GM23338 (cell line): ENCODE results near the gene DCAF16. TPM values are rescaled to one million over a fixed set of nuclear protein-coding genes. Genes with fewer than 3 reads are reported as not detected.

Experiments
- ATAC-seq: fragments of 200-7000 bp; cut with Tn5 transposase; 3 replicates; pipeline ENCODE4 v1.9.1; 2020
- DNase-seq: peaks from one replicate; pipeline ENCODE4 v3.0.0-alpha.2; 2015; ENCODE audit warnings: low spot score
- H2AFZ ChIP-seq: fragments of 200-600 bp; sonication (generic); 2 replicates; pipeline ENCODE4 v1.8.0; 2016; ENCODE audit warnings: antibody characterized with exemption, mild to moderate bottlenecking, moderate library complexity
- H3F3A ChIP-seq: fragments of 200-600 bp; sonication (generic); replicated peaks from 2 replicates; pipeline ENCODE4 v1.8.0; 2017; ENCODE audit warnings: antibody characterized with exemption, mixed run types, low read depth
- H3K27ac ChIP-seq: fragments of 200-600 bp; sonication (generic); 2 replicates; pipeline ENCODE4 v1.6.1; 2016; ENCODE audit warnings: low read depth
- H3K27me3 ChIP-seq: fragments of 200-600 bp; sonication (generic); 2 replicates; pipeline ENCODE4 v1.8.0; 2016; ENCODE audit warnings: mild to moderate bottlenecking, mixed run types, moderate library complexity; ENCODE audit not compliant: insufficient read depth
- H3K36me3 ChIP-seq: fragments of 200-600 bp; sonication (generic); 2 replicates; pipeline ENCODE4 v1.8.0; 2016; ENCODE audit warnings: mild to moderate bottlenecking; ENCODE audit not compliant: insufficient read depth
- H3K4me1 ChIP-seq: fragments of 200-600 bp; sonication (generic); 2 replicates; pipeline ENCODE4 v1.8.0; 2016; ENCODE audit warnings: mild to moderate bottlenecking, moderate library complexity; ENCODE audit not compliant: insufficient read depth
- H3K4me2 ChIP-seq: fragments of 200-600 bp; sonication (generic); 2 replicates; pipeline ENCODE4 v1.7.1; 2017; ENCODE audit warnings: mixed run types
- H3K4me3 ChIP-seq: fragments of 200-600 bp; sonication (generic); 2 replicates; pipeline ENCODE4 v1.6.1; 2016; ENCODE audit warnings: mixed run types
- H3K79me2 ChIP-seq: fragments of 200-600 bp; sonication (generic); replicated peaks from 2 replicates; pipeline ENCODE4 v1.8.0; 2017; ENCODE audit warnings: mild to moderate bottlenecking; ENCODE audit not compliant: insufficient read depth
- H3K9me2 ChIP-seq: fragments of 200-600 bp; sonication (generic); 2 replicates; pipeline ENCODE4 v1.8.0; 2017; ENCODE audit not compliant: insufficient read depth
- H4K20me1 ChIP-seq: fragments of 200-600 bp; sonication (generic); replicated peaks from 2 replicates; pipeline ENCODE4 v1.8.0; 2017; ENCODE audit warnings: mild to moderate bottlenecking; ENCODE audit not compliant: insufficient read depth
- H3K27ac Mint-ChIP-seq: 2 replicates; pipeline ENCODE4 v1.8.0; 2020; ENCODE audit warnings: inconsistent platforms, mild to moderate bottlenecking, moderate library complexity, mixed read lengths
- H3K27me3 Mint-ChIP-seq: 3 replicates; pipeline ENCODE4 v1.8.0; 2022; ENCODE audit warnings: low read depth, mild to moderate bottlenecking, moderate library complexity, mixed read lengths, inconsistent platforms; ENCODE audit not compliant: insufficient read depth, poor library complexity
- H3K36me3 Mint-ChIP-seq: 3 replicates; pipeline ENCODE4 v1.8.0; 2021; ENCODE audit warnings: low read depth, mild to moderate bottlenecking, inconsistent platforms, moderate library complexity, mixed read lengths
- H3K4me1 Mint-ChIP-seq: 3 replicates; pipeline ENCODE4 v1.8.0; 2020; ENCODE audit warnings: mild to moderate bottlenecking, inconsistent platforms, mixed read lengths
- H3K4me3 Mint-ChIP-seq: 3 replicates; pipeline ENCODE4 v1.8.0; 2021; ENCODE audit warnings: moderate library complexity, mild to moderate bottlenecking, inconsistent platforms, mixed read lengths
- H3K9me3 Mint-ChIP-seq: 3 replicates; pipeline ENCODE4 v1.8.0; 2020; ENCODE audit warnings: moderate library complexity, mild to moderate bottlenecking, inconsistent platforms, mixed read lengths
- CREB1 ChIP-seq: fragments of 250-450 bp; sonication (Bioruptor Pico); IDR thresholded peaks from 2 replicates; pipeline ENCODE4 v1.5.0; 2020; ENCODE audit warnings: low read depth, mild to moderate bottlenecking, moderate library complexity
- EZH2 ChIP-seq: fragments of 200-600 bp; sonication (generic); IDR thresholded peaks from one replicate; pipeline ENCODE4 v1.8.0; 2017; ENCODE audit warnings: antibody characterized with exemption, mild to moderate bottlenecking, low read depth; ENCODE audit not compliant: unreplicated experiment
- EZH2phosphoT487 ChIP-seq: fragments of 200-600 bp; sonication (generic); IDR thresholded peaks from one replicate; pipeline ENCODE4 v1.8.1; 2018; ENCODE audit warnings: antibody characterized with exemption; ENCODE audit not compliant: unreplicated experiment
- JUNB ChIP-seq: IDR thresholded peaks from one replicate; pipeline ENCODE4 v1.6.1; 2016; ENCODE audit warnings: antibody characterized with exemption; ENCODE audit not compliant: unreplicated experiment
- NANOG ChIP-seq: IDR thresholded peaks from 2 replicates; pipeline ENCODE4 v1.6.1; 2016; ENCODE audit warnings: antibody characterized with exemption, borderline replicate concordance
- POLR2AphosphoS5 ChIP-seq: IDR thresholded peaks from 2 replicates; pipeline ENCODE4 v1.6.1; 2016; ENCODE audit warnings: antibody characterized with exemption, low read depth
- STAT1 ChIP-seq: IDR thresholded peaks from one replicate; pipeline ENCODE4 v1.6.1; 2016; ENCODE audit warnings: antibody characterized with exemption; ENCODE audit not compliant: unreplicated experiment
- ZNF114 ChIP-seq: fragments of 250-450 bp; sonication (Bioruptor Pico); IDR thresholded peaks from 2 replicates; pipeline ENCODE4 v1.5.0; 2020; ENCODE audit warnings: mild to moderate bottlenecking, moderate library complexity
- ZNF331 ChIP-seq: fragments of 250-450 bp; sonication (Bioruptor Pico); IDR thresholded peaks from 2 replicates; pipeline ENCODE4 v1.5.0; 2020; ENCODE audit warnings: low read depth, mild to moderate bottlenecking, moderate library complexity
- long read RNA-seq: library from polyadenylated mRNA; unstranded; transcript quantifications from one replicate; pipeline ENCODE4 v2.0.0, GENCODE V29; 2020; ENCODE audit not compliant: unreplicated experiment
- polyA plus RNA-seq: library from polyadenylated mRNA; unstranded; fragments of >200 nt; fragmentation: Nextera tagmentation; extraction: Ambion mirVana; gene quantifications from 2 replicates; pipeline ENCODE4 v1.2.1, GENCODE V29; 2016
- total RNA-seq: library from RNA; depleted of rRNA; stranded (reverse); fragments of >200 nt; shearing (Covaris generic); gene quantifications from 2 replicates; pipeline ENCODE4 v1.2.3, GENCODE V29; 2014; rRNA removed
- TF ChIP-seq, protein P1 (sequence below): IDR thresholded peaks from 2 replicates; pipeline ENCODE4 v1.6.1; 2016; ENCODE audit warnings: antibody characterized with exemption
- TF ChIP-seq, protein P2 (sequence below), 2 experiments: fragments of 200-600 bp in 1 of 2; sonication (generic) in 1 of 2; conservative IDR thresholded peaks; 2 replicates each; pipeline versions ENCODE4 v1.5.1 to v1.6.1; 2016 to 2017; ENCODE audit warnings: antibody characterized with exemption in 2 of 2, low read depth in 2 of 2, mild to moderate bottlenecking in 2 of 2, moderate library complexity in 1 of 2

The DCAF16 gene
- total RNA-seq (42.8 and 46.3 TPM in 2 replicates), polyA plus RNA-seq (26.5 and 28.7 TPM in 2 replicates)
- long read RNA-seq, partial matches to known transcripts, result 1 of 6 reads
- long read RNA-seq, other reads (novel, unspliced or antisense), result 5 of 6 reads

GRCh38 chr4:17810260-17811077, at the start of gene DCAF16, which contains the start of gene NCAPG:
Gene DCAF16, minus strand, starts transcription at chr4:17810757. Its CDS starts 6,616 bp downstream, at chr4:17804141.
Gene NCAPG, plus strand, starts transcription at chr4:17810979. Its CDS starts 99 bp downstream, at chr4:17811078.
- Histone ChIP-seq H3K4me2 (peak within 1 kb of the TSS; percentile 92), H3K4me3 (peak within 1 kb of the TSS; percentile 89), H3K9me2 (no peaks in the 10 kb centered on the region), H4K20me1 (peaks cover 41% of the 10 kb centered on the region), H3K79me2 (peaks cover 91% of the 10 kb centered on the region), H3K27ac (peak within 1 kb of the TSS; percentile 82), H3K4me1 (peaks cover 28% of the 10 kb centered on the region), H2AFZ (peak within 1 kb of the TSS; percentile 5; the same call in 1 of the 2 replicates), H3K36me3 (peaks cover 20% of the 10 kb centered on the region; the same call in 1 of the 2 replicates), H3F3A (no peaks in the 10 kb centered on the region), H3K27me3 (no peaks in the 10 kb centered on the region)
- Mint-ChIP-seq H3K9me3 (no peaks in the 10 kb centered on the region), H3K4me1 (peaks cover 31% of the 10 kb centered on the region), H3K27ac (peak within 1 kb of the TSS; percentile 100), H3K36me3 (peaks cover 43% of the 10 kb centered on the region), H3K4me3 (peak within 1 kb of the TSS; percentile 100), H3K27me3 (no peaks in the 10 kb centered on the region)
- DNase-seq (peak; percentile 99), ATAC-seq (peak; percentile 93)
- TF ChIP-seq NANOG (no peak), EZH2 (no peak), CREB1 (peak; percentile 86), STAT1 (no peak), ZNF114 (CRISPR knock-in tag) (no peak), ZNF331 (CRISPR knock-in tag) (no peak), POLR2AphosphoS5 (peak; percentile 99)
- TF ChIP-seq, protein P1, sequence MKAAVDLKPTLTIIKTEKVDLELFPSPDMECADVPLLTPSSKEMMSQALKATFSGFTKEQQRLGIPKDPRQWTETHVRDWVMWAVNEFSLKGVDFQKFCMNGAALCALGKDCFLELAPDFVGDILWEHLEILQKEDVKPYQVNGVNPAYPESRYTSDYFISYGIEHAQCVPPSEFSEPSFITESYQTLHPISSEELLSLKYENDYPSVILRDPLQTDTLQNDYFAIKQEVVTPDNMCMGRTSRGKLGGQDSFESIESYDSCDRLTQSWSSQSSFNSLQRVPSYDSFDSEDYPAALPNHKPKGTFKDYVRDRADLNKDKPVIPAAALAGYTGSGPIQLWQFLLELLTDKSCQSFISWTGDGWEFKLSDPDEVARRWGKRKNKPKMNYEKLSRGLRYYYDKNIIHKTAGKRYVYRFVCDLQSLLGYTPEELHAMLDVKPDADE, result peak; percentile 49; the same call in 1 of the 2 replicates

DNA sequence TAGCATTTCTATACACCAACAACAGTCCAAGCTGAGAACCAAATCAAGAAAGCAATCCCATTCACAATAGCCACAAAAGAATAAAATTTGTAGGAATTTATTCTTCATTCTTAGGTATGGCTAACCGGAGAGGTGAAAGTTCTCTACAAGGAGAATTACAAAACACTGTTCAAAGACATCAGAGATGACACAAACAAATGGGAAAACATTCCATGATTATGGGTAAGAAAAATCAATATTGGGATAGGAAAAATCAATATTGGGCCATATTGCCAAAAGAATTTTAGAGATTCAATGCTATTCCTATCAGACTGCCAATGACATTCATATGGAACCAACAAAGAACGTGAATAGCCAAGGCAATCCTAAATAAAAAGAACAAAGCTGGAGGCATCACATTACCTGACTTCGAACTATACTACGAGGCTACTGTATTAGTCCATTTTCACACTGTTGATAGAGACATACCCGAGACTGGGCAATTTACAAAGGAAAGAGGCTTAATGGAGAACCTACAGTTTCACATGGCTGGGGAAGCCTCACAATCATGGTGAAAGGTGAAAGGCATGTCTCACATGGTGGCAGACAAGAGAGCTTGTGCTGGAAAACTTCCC, 49.3 kb upstream of the DCAF16 start:
- Mint-ChIP-seq H3K27me3 (no peaks in the 10 kb centered on the region), H3K36me3 (peaks cover 29% of the 10 kb centered on the region), H3K4me1 (no peaks in the 10 kb centered on the region), H3K9me3 (peaks cover 27% of the 10 kb centered on the region), H3K27ac (no peak overlapping the region), H3K4me3 (no peak overlapping the region)
- H3K79me2 ChIP-seq, result no peaks in the 10 kb centered on the region
- no peaks in the 10 kb centered on the region for H3K4me1 ChIP-seq
- no peak for ATAC-seq
- H3K4me3 ChIP-seq, result no peak overlapping the region
- no peaks in the 10 kb centered on the region for H3F3A ChIP-seq
- H3K36me3 ChIP-seq, result peaks cover 10% of the 10 kb centered on the region; the same call in 1 of the 2 replicates
- DNase-seq, result no peak
- peaks cover 6% of the 10 kb centered on the region; the same call in 1 of the 2 replicates for H3K9me2 ChIP-seq
- no peak overlapping the region for H2AFZ ChIP-seq
- H4K20me1 ChIP-seq, result no peaks in the 10 kb centered on the region
- H3K27me3 ChIP-seq, result no peaks in the 10 kb centered on the region
- H3K4me2 ChIP-seq, result no peak overlapping the region
- no peak overlapping the region for H3K27ac ChIP-seq
- TF ChIP-seq ZNF114 (CRISPR knock-in tag), result no peak
- TF ChIP-seq CREB1, result no peak
- TF ChIP-seq ZNF331 (CRISPR knock-in tag), result no peak
- TF ChIP-seq, protein P1, result no peak
- no peak for TF ChIP-seq JUNB
- no peak for TF ChIP-seq NANOG
- TF ChIP-seq, protein P2, sequence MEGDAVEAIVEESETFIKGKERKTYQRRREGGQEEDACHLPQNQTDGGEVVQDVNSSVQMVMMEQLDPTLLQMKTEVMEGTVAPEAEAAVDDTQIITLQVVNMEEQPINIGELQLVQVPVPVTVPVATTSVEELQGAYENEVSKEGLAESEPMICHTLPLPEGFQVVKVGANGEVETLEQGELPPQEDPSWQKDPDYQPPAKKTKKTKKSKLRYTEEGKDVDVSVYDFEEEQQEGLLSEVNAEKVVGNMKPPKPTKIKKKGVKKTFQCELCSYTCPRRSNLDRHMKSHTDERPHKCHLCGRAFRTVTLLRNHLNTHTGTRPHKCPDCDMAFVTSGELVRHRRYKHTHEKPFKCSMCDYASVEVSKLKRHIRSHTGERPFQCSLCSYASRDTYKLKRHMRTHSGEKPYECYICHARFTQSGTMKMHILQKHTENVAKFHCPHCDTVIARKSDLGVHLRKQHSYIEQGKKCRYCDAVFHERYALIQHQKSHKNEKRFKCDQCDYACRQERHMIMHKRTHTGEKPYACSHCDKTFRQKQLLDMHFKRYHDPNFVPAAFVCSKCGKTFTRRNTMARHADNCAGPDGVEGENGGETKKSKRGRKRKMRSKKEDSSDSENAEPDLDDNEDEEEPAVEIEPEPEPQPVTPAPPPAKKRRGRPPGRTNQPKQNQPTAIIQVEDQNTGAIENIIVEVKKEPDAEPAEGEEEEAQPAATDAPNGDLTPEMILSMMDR (conservative IDR thresholded peaks at IDR 0.05; ENCODE audit: low read depth in 2 of 2), result no peak
- no peak for TF ChIP-seq EZH2phosphoT487
- no peak for TF ChIP-seq POLR2AphosphoS5
- TF ChIP-seq EZH2, result no peak
- no peak for TF ChIP-seq STAT1
